DOHH2 (cell line): ENCODE data around the gene BANP.

Experiments used
- CTCF ChIP-seq: fragments of 200-600 bp; sonication (generic); IDR thresholded peaks from one replicate; pipeline ENCODE4 v1.5.1; 2014; ENCODE audit warnings: antibody characterized with exemption, mild to moderate bottlenecking, low read depth, low read length; ENCODE audit not compliant: poor library complexity, severe bottlenecking
- EZH2phosphoT487 ChIP-seq: fragments of 200-600 bp; sonication (generic); IDR thresholded peaks from 2 replicates; pipeline ENCODE4 v1.6.1; 2017; ENCODE audit warnings: borderline replicate concordance, mild to moderate bottlenecking, antibody characterized with exemption, low read length, moderate library complexity, mixed read lengths

- no peak for TF ChIP-seq CTCF
- TF ChIP-seq EZH2phosphoT487: no peak
These were observed 110.3 kb downstream of the BANP start for GRCh38 chr16:88061346-88062110.
